ENCODE data around the gene SRPK1. TPM values are rescaled to one million over a fixed set of nuclear protein-coding genes. Genes with fewer than 3 reads are reported as not detected.
A peak's percentile ranks its signal among the peaks of the same experiment; 100 is the strongest.

The SRPK1 gene
- total and polyA plus RNA-seq, 2 of the 13 experiments (the other 11 are each of a cell fraction or from before 2014, with no cell fraction given) = 56.4 to 142 TPM

GRCh38 chr6:35967076-35967774 is 46.3 kb upstream of the SRPK1 start (continued):
- TF ChIP-seq ARID4A (CRISPR knock-in tag; IDR thresholded peaks at IDR 0.05; ENCODE audit: borderline replicate concordance) = 0 out of 2 replicates have a peak, but pooled peaks have one; percentile 34
- no peak for TF ChIP-seq ZNF121 (CRISPR knock-in tag; IDR thresholded peaks at IDR 0.05)
- TF ChIP-seq KLF6 (CRISPR knock-in tag; IDR thresholded peaks at IDR 0.05) = no peak
- no peak for TF ChIP-seq HNRNPK (IDR thresholded peaks at IDR 0.05; ENCODE audit: low read depth, low read length, poor library complexity, severe bottlenecking)
- TF ChIP-seq CCDC6 (CRISPR knock-in tag; IDR thresholded peaks at IDR 0.05) = no peak
- TF ChIP-seq ZBTB4 (CRISPR knock-in tag; IDR thresholded peaks at IDR 0.05; ENCODE audit: borderline replicate concordance) = no peak
- TF ChIP-seq ZNF800 (CRISPR knock-in tag; IDR thresholded peaks at IDR 0.05) = no peak
- no peak for TF ChIP-seq FOXO1 (CRISPR knock-in tag; IDR thresholded peaks at IDR 0.05)
- TF ChIP-seq CBX5 (CRISPR knock-in tag; IDR thresholded peaks at IDR 0.05; ENCODE audit: borderline replicate concordance) = no peak
- no peak for TF ChIP-seq ZBTB44 (CRISPR knock-in tag; IDR thresholded peaks at IDR 0.05)
- no peak for TF ChIP-seq MEF2D (CRISPR knock-in tag; IDR thresholded peaks at IDR 0.05)
- TF ChIP-seq RCOR2 (CRISPR knock-in tag; IDR thresholded peaks at IDR 0.05) = no peak
- no peak; the same call in 2 of the 3 replicates for TF ChIP-seq MXI1 (IDR thresholded peaks at IDR 0.05; ENCODE audit: borderline replicate concordance, low read depth, low read length)
- TF ChIP-seq PBX3 (CRISPR knock-in tag; IDR thresholded peaks at IDR 0.05; ENCODE audit: borderline replicate concordance) = no peak
- no peak for TF ChIP-seq ZBTB21 (CRISPR knock-in tag; IDR thresholded peaks at IDR 0.05)
- no peak for TF ChIP-seq ZNF354B (CRISPR knock-in tag; IDR thresholded peaks at IDR 0.05)

Data from HepG2 (cell line).